H1 (cell line): Measurements from ENCODE around the gene ADAM12. TPM values are rescaled to one million over a fixed set of nuclear protein-coding genes. Genes with fewer than 3 reads are reported as not detected.

ENCODE experiments used
- BACH1 ChIP-seq: IDR thresholded peaks from 2 replicates; pipeline ENCODE4 v1.6.1; 2012; ENCODE audit warnings: low read length, improper control_type of control experiment
- EP300 ChIP-seq, 2 experiments: IDR thresholded peaks; 1 replicate in 1 of 2; 2 replicates in 1 of 2; pipeline ENCODE4 v1.6.1; 2011 to 2012; ENCODE audit warnings: low read depth in 2 of 2, low read length in 2 of 2, mild to moderate bottlenecking in 2 of 2, borderline replicate concordance in 1 of 2, inconsistent platforms in 1 of 2, moderate library complexity in 1 of 2
- KDM5A ChIP-seq: fragments of 200-600 bp; IDR thresholded peaks from 2 replicates; pipeline ENCODE4 v1.7.1; 2012; ENCODE audit warnings: mild to moderate bottlenecking, low read length, inconsistent platforms, mixed read lengths
- SP2 ChIP-seq: IDR thresholded peaks from 2 replicates; pipeline ENCODE4 v1.6.1; 2012; ENCODE audit warnings: mild to moderate bottlenecking, low read length, inconsistent platforms
- SUZ12 ChIP-seq: fragments of 200-600 bp; sonication (generic); IDR thresholded peaks from 2 replicates; pipeline ENCODE4 v1.6.1; 2012; ENCODE audit warnings: mild to moderate bottlenecking, inconsistent platforms, low read length, moderate library complexity, mixed read lengths
- polyA plus RNA-seq, 7 experiments: library from polyadenylated mRNA; depleted of rRNA in 3 of 7; stranded (reverse) in 5 of 7; unstranded in 2 of 7; fragments of >200 nt in 5 of 7; fragments of 200-250 nt in 2 of 7; gene quantifications; 1 replicate in 5 of 7; 2 replicates in 1 of 7; 4 replicates in 1 of 7; pipeline versions ENCODE4 v1.2.1 to v1.2.3, GENCODE V29; 2011 to 2013; ENCODE audit warnings: missing spikeins in 2 of 7, mixed read lengths in 2 of 7
- total RNA-seq: library from RNA; stranded (reverse); fragmentation: NEBNext Ultra II Directional; extraction: Animal tissue kit (Norgen Biotek cat#: 25700); gene quantifications from 2 replicates; pipeline ENCODE4 v1.2.1, GENCODE V29; 2021

The ADAM12 gene
- total and polyA plus RNA-seq, 2 of the 8 experiments (the other 6 are each of a cell fraction or from before 2014, with no cell fraction given) = 0.07 to 0.17 TPM

DNA sequence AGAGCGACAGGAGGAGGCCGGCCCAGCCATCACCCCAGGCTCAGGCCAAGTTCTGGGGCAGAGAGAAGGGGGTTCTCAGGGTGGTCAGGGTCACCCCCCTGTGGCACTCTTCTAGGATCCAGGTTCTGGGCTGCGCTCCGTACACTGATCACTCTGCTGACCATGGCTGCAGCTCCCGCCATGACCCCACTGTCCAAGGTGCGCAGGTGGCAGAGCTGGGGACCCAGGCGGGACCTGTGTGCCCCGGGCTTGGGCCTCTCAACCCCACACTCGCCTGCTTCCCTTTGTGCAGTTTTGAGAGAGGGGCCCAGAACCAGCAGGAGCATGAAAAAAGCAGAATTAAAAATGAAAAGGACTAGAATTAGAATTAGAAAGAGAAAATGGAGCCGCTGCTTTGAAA lies 264.8 kb downstream of the ADAM12 start (continued):
- no peak for TF ChIP-seq EP300 (IDR thresholded peaks at IDR 0.05; ENCODE audit: borderline replicate concordance in 1 of 2, low read depth in 2 of 2, low read length in 2 of 2)
- TF ChIP-seq BACH1 = no peak
- no peak for TF ChIP-seq SUZ12
- TF ChIP-seq KDM5A = no peak
- TF ChIP-seq SP2 = no peak
